Measurements from ENCODE around the gene SSX4.
"Not testable (repeated sequence)": the region's sequence is repeated elsewhere in the genome, so short reads cannot be mapped to it uniquely, and the experiment has no call there.

The SSX4 gene, protein sequence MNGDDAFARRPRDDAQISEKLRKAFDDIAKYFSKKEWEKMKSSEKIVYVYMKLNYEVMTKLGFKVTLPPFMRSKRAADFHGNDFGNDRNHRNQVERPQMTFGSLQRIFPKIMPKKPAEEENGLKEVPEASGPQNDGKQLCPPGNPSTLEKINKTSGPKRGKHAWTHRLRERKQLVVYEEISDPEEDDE

DNA sequence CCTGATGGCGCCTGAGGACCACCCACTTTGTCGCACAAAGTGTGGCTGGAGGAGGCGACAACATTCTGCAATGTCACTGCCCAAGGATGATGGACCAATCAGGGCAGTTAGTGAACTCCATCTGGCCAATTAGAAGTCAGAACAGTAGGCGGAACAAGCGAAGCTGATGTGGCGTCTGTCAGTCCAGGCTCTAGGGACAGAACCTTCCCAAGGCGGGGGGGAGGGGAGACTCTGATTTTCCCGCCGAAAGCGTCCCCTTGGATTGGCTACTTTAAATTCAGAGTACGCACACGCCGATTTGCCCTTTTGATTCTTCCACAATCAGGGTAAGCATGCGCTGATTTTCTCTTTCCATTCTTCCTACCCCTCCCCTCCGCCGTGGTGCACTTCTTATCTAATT is at the start of gene SSX4:
SSX4 (plus strand) TSS at position 301 of the 400 bp plus-strand sequence. CDS start 515 bp downstream, outside the sequence.
- not testable (repeated sequence) for DNase-seq (ENCODE audit: low read depth, low spot score)

DNA sequence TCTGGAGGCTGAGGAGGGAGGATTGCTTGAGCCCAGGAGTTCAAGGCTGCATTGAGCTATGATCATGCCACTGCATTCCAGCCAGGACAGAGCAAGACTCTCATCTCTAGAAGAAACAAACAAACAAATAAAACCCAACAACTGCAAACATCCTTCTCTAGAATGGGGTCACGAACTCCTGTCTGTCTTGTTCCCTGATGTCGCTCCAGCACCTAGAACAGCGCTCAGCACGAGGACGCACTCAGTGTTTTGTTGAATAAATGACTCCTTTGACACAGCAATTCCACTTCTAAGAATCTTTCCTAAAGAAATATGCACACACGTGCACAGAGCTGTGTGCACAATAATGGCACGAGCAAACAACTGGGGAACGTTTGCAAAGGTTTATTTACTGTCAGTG is 37.3 kb upstream of the SSX4 start:
- DNase-seq (ENCODE audit: low read depth, low spot score): not testable (repeated sequence)

DNA sequence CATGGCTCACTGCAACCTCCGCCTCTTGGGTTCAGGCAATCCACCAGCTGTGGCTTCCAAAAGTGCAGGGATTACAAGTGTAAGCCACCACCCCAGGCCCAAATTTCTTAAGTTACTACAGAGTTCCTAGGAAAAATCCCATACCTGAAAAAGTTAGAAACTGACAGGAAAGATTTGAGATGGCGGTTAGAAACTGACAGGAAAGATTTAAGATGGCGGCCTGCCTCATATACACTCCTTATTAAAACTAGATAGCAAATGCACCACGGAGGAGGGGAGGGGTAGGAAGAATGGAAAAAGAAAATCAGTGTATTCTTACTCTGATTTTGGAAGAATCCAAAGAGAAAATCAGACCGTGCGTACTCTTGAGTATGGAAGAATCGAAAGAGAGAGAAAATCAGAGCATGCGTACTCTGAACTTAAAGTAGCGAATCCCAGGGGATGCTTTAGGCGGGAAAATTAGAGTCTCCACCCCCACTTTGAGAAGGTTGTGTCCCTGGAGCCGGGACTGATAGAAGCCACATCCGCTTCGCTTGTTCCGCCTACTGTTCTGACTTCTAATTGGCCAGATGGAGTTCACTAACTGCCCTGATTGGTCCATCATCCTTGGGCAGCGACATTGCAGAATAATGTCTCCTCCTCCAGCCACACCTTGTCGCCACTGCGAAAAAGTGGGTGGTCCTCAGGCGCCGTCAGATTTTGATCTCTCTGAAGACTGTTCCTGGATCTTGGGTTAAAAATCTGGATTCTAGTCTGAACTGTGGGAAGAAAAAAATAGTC is 26.8 kb upstream of the SSX4 start, which contains the start of gene SSX3:
SSX3 (minus strand) TSS at position 389 of the 780 bp plus-strand sequence. CDS start 1,454 bp downstream, outside the sequence.
- not testable (repeated sequence) for DNase-seq (ENCODE audit: low read depth, low spot score)

DNA sequence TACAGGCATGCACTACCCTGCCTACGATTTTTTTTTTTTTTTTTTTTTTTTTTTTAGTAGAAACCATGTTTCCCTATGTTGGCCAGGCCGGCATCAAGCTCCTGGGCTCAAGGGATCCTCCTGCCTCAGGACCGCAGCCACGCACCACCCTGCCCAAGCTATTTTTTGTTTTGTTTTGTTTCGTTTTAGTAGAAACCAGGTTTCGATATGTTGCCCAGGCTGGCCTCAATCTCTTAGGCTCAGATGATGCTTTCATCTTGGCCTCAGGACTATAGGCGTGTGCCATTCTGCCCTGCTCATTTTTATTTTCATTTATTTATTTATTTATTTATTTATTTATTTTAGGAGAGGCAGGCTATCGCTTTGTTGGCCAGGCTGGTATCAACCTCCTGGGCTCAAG is 25.7 kb upstream of the SSX4 start:
- no peak for DNase-seq (ENCODE audit: low read depth, low spot score)

DNA sequence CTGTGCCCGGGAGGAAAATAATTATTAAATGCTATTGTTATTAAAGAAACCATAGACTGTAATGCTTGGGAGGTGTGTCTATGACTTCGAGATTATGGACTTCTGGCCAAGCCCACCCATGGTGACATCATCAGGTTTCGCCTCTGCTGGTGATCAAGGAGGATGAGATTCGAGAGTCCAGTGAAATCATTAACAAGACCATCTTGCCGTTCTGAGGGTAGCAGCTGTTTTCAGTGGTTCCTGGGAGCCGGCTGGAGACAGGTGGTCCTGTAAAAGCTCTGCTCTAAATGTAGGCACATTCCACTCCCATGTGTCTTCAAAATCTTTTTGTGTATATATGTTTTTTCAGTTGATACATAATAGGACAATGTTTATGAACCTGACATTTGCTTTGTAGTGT is 24.1 kb upstream of the SSX4 start:
- not testable (repeated sequence) for DNase-seq (ENCODE audit: low read depth, low spot score)

DNA sequence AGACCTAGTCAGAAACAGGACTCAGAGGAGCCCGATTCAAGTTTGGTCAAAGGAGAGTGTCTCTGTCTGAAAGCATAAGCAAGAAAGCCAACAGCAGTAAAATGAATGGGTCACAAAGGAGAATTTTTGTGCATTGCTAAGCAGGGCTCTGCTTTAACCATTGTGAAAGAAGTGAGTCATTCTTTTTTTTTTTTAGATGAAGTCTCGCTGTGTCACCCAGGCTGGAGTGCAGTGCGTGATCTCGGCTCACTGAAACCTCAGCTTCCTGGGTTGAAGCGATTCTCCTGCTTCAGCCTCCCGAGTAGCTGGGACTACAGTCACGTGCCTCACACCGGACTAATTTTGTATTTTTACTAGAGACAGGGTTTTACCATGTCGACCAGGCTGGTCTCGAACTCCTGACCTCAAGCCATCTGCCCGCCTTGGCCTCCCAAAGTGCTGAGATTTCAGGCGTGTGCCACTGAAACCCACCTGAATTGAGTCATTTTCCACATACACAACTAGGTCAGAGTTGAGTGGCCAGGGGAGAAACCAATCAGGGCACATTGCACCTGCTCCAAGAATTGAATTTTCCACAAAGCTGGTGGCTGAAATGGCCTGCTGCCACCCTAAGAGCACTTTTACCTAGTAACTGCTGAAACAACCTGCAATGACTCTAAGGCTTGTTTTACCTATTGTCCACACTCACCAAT is 15.5 kb upstream of the SSX4 start:
- not testable (repeated sequence) for DNase-seq (ENCODE audit: low read depth, low spot score)

DNA sequence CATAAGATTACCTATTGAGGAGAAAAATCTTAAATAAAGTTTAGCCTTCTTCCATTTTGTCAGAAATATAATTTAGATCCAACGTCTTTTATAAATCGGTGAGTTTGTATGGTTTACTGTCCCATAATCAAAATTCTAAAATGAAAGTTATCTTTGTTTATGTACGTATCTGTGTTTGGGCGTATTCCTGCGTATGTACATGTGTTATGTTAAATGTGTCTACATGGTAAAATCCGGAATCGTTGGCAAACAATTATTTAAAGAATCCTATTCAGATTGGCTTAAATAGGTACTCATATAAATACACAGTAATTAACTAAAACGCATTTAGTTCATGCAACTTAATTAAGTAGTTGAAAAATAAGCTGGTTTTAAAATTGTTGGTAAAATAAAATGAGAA is 12.9 kb upstream of the SSX4 start:
- not testable (repeated sequence) for DNase-seq (ENCODE audit: low read depth, low spot score)

DNA sequence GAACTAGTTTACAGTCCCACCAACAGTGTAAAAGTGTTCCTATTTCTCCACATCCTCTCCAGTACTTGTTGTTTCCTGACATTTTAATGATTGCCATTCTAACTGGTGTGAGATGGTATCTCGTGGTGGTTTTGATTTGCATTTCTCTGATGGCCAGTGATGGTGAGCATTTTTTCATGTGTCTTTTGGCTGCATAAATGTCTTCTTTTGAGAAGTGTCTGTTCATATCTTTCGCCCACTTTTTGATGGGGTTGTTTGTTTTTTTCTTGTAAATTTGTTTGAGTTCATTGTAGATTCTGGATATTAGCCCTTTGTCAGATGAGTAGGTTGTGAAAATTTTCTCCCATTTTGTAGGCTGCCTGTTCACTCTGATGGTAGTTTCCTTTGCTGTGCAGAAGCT is 13.6 kb downstream of the SSX4 start:
- DNase-seq (ENCODE audit: low read depth, low spot score): not testable (repeated sequence)

DNA sequence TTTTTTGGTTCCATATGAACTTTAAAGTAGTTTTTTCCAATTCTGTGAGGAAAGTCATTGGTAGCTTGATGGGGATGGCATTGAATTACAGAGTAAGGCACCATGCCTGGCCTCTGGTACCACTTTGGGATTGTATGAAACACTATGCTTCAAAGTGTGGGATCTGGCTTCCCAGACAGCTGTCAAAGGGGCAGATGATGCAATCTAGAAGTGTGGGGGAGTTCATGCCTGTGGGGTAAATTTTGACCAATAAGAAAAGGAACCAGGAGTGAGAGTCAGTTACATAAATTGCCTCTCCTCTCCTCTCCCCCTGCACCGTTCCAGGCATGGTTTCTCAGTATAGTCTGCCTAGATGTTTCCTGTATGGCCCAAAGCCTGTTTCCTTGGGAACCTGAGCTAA is 14.5 kb downstream of the SSX4 start:
- DNase-seq (ENCODE audit: low read depth, low spot score): not testable (repeated sequence)

DNA sequence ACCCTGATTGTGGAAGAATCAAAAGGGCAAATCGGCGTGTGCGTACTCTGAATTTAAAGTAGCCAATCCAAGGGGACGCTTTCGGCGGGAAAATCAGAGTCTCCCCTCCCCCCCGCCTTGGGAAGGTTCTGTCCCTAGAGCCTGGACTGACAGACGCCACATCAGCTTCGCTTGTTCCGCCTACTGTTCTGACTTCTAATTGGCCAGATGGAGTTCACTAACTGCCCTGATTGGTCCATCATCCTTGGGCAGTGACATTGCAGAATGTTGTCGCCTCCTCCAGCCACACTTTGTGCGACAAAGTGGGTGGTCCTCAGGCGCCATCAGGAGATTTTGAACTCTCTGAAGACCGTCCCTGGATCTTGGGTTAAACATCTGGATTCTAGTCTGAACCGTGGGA is 28.5 kb downstream of the SSX4 start, which contains the start of gene SSX4B:
SSX4B (minus strand) TSS at position 101 of the 400 bp plus-strand sequence. CDS start 588 bp downstream, outside the sequence.
- not testable (repeated sequence) for DNase-seq (ENCODE audit: low read depth, low spot score)

DNA sequence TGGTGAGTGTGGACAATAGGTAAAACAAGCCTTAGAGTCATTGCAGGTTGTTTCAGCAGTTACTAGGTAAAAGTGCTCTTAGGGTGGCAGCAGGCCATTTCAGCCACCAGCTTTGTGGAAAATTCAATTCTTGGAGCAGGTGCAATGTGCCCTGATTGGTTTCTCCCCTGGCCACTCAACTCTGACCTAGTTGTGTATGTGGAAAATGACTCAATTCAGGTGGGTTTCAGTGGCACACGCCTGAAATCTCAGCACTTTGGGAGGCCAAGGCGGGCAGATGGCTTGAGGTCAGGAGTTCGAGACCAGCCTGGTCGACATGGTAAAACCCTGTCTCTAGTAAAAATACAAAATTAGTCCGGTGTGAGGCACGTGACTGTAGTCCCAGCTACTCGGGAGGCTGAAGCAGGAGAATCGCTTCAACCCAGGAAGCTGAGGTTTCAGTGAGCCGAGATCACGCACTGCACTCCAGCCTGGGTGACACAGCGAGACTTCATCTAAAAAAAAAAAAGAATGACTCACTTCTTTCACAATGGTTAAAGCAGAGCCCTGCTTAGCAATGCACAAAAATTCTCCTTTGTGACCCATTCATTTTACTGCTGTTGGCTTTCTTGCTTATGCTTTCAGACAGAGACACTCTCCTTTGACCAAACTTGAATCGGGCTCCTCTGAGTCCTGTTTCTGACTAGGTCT is 43.8 kb downstream of the SSX4 start:
- not testable (repeated sequence) for DNase-seq (ENCODE audit: low read depth, low spot score)

DNA sequence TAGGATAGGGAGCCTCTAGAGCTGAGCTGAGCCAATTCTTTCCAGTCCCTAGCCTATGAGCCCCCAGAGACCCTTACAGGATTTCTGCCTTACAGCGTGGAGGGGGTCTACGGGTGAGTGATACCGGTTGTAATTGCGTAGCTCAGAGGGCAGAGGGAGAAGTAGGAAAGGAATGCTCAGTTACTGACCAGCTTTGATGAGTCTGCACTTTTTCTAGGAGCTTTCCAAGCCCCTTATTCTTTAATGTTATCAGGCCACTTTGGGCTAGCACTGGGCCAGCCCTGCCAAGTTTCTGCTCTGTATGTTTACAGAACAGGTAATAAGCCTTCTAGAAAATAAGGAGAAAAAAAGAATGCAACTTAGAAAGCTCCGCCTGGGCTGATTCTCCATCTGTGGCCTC is 46.3 kb downstream of the SSX4 start:
- DNase-seq (ENCODE audit: low read depth, low spot score): not testable (repeated sequence)

DNA sequence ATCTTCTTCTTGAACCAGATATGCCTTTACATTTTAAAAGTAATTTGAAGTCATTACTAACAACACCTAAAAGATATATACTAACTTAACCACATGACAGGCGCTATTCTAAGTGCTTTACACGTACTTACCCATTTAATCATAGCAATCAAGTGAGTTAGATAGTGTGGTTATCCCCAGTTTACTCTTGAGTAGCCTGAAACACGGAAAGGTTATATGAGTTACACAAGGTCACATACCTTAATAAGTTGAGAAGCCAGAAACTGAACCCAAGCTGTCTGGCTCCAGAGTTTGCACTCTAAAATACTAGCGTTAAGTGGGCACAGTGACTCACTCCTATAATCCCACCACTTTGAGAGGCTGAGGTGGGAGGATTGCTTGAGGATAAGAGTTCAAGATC is 46.8 kb downstream of the SSX4 start:
- not testable (repeated sequence) for DNase-seq (ENCODE audit: low read depth, low spot score)

DNA sequence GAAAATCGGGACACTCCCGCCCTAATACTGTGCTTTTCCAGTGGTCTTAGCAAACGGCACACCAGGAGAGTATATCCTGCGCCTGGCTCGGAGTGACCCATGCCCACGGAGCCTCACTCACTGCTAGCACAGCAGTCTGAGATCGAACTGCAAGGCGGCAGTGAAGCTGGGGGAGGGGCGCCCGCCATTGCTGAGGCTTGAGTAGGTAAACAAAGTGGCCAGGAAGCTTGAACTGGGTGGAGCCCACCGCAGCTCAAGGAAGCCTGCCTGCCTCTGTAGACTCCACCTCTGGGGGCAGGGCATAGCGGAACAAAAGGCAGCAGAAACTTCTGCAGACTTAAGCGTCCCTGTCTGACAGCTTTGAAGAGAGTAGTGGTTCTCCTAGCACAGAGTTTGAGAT is 50.4 kb downstream of the SSX4 start:
- not testable (repeated sequence) for DNase-seq (ENCODE audit: low read depth, low spot score)

Measured in smooth muscle cell of the brain vasculature (primary cell).